Uterus (tissue), 2 donors: ENCODE measurements around the gene PLA2G2D.

Experiments
- CTCF ChIP-seq, 4 experiments: fragments of 200-600 bp in 2 of 4; fragments of 450-650 bp in 2 of 4; sonication (generic) in 2 of 4; IDR thresholded peaks; one replicate each; pipeline ENCODE4 v1.5.1; 2016 to 2019; ENCODE audit warnings: antibody characterized with exemption in 4 of 4, mild to moderate bottlenecking in 2 of 4, moderate library complexity in 1 of 4
- POLR2A ChIP-seq, 2 donors: fragments of 450-650 bp; IDR thresholded peaks; one replicate each; pipeline ENCODE4 v1.6.1; 2016; ENCODE audit warnings: antibody characterized with exemption in 2 of 2, mild to moderate bottlenecking in 1 of 2, moderate library complexity in 1 of 2

GRCh38 chr1:20143734-20144565 is 24.6 kb upstream of the PLA2G2D start:
- no peak for TF ChIP-seq CTCF (IDR thresholded peaks at IDR 0.05)
- no peak for TF ChIP-seq POLR2A (IDR thresholded peaks at IDR 0.05)
